Keratinocyte (primary cell): ENCODE measurements around the gene CFLAR.

Experiments used
- CTCF ChIP-seq, 3 experiments: IDR thresholded peaks in 1 of 3; conservative IDR thresholded peaks in 1 of 3; optimal IDR thresholded peaks in 1 of 3; 2 replicates in 2 of 3; 3 replicates in 1 of 3; pipeline versions ENCODE3 to v1.5.1; 2011; ENCODE audit warnings: low read length in 3 of 3, mild to moderate bottlenecking in 3 of 3, moderate library complexity in 2 of 3, control low read depth in 1 of 3, inconsistent platforms in 1 of 3; ENCODE audit not compliant: insufficient read depth in 2 of 3; ENCODE audit errors: extremely low read depth in 1 of 3
- EZH2 ChIP-seq: IDR thresholded peaks from one replicate; pipeline ENCODE4 v1.6.1; 2012; ENCODE audit warnings: inconsistent platforms, mild to moderate bottlenecking, low read length, moderate library complexity

GRCh38 chr2:201105759-201106158, 10.2 kb upstream of the CFLAR start:
- no peak for TF ChIP-seq CTCF (optimal IDR thresholded peaks at IDR 0.05 in 1 of 3, IDR thresholded peaks at IDR 0.05 in 1 of 3, conservative IDR thresholded peaks at IDR 0.05 in 1 of 3; ENCODE audit: extremely low read depth in 1 of 3, insufficient read depth in 2 of 3, low read length in 3 of 3)
- no peak for TF ChIP-seq EZH2
